Fibroblast of skin of right biceps (primary cell): ENCODE measurements around the gene TIMM17B.

ENCODE experiments used
- DNase-seq: peaks from one replicate; pipeline ENCODE4 v3.0.0-alpha.2; 2013

TIMM17B gene

DNA sequence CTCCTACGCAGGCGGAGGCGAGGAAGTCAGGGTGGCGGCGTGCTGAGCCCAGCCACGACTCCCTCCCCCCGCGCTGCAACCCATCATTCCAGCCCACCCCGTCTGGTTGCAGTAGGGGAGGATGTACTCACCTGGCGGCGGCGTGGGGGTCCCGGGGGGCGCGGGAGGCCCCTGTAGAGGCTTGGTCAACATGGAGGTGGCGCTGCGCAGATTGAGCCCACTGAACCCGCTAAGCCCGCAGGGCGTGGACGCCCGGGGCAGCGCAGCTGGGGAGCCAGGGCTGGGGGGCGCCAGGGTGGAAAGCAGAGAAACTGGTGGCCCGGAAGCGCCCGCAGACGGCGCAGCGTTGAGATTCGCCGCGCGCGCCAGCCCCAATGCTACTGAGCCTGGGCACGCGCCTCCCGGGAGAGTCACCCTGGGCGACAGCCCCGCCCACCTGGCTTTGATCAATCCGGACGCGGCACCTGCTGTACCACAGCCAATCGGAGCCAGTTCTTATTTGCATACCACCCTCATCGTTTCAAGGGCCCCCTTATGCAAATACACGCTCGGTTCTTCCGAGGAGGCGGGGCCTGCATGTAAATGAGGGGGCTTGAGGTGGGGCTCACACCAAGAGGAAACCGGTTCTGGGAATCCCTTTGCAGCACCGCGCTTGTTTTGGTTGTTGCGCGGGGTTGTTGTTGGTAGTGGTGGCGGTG, 21.2 kb upstream of the TIMM17B start, which contains the start of gene PIM2:
Gene PIM2, minus strand, starts transcription at position 382 of the 698 bp plus-strand sequence. Its CDS starts 190 bp downstream, at position 192.
- DNase-seq = peak; percentile 76

DNA sequence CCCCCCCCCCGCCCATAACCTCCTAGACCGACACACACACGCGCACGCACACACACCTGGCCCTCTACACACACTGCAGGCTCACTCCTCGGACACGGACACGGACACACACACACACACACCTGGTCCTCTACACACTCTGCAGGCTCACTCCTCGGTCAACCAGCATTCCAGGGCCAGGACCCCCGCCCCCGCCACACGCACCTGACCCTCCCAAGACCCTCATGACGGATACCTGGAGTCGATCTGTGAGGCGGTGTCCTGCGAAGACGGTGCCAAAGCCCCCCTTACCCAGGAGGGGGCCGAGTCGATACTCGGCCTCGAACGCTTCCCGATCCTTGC, 20.7 kb upstream of the TIMM17B start:
- no peak for DNase-seq

DNA sequence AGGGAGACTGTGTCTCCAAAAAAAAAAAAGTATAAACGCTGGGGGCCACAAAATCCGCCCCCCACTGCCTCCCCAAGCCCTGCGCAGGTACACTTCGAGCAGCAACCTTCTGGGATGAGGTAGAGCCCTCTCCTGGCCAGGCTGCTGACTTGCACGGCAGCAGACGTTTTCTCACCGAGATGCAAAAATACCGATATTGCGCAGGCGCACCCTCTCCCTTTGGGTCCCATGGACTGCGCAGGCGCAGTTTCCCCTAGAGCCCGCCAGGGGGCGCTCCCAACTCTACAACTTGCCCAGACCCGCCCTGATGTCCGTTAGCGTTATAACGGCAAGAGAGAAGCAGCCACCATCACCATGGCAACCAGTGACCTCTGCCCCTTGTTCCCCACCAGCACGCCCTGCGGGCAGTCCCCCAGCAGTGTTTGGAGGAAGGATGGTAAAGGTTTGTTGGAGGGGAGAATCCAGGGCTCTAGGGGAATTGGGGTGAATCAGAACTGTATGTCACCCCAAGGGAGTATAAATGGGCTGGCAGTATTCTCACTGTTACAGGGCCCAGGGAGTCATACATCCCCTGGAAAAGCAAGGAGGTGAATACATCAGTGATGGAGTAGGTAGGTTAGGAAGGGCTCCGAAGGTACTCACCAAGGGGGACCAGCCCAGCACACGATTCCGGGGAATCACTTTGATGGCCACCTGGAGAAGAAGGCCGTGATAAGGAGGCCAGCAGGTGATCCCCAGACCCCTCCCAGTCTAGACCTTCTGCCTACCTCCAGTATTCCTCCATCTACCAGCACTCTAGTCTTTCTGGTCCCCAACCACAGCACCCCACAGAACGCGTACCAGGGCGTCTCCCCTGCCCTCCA, 19.8 kb upstream of the TIMM17B start:
- DNase-seq = peak; percentile 86

DNA sequence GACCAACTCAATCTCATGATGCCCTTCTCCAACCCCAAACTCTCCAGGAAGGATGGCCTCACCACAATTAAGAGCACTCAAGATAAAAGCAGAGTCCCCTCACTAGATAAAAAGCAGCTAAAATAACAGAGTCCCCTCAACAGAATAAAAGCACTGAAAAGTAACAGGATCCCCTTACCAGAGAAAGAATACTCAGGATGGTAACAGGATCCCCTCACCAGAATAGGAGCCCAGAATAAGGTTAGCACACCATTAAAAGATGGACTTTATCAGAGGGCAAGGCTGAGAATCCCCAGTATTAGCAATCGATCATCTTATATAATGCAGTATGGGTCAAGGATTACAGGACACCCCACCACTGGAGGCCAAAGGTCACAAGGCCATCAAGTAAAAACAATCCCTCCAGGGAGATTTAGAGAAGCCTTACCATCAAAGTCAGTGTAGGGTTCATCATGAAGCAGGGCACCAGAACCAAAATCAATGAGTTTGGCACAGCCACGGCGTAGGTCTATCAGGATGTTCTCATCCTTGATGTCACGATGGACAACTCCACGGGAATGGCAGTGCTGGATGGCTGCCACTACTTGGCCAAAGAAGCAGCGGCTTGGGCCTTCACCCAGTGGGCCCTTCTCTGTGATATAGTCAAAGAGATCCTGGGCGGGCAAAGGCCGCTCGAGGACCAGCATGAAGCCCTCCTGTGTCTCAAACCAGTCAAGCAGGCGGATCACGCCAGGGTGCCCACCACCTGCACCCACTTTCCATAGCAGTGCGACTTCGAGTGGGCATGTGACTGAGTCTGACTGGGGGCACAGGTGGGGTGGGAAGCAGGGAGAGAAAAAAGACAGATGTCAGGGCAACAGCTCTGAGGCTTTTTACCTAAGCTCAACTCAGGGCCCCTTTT, 17.3 kb upstream of the TIMM17B start:
- no peak for DNase-seq

DNA sequence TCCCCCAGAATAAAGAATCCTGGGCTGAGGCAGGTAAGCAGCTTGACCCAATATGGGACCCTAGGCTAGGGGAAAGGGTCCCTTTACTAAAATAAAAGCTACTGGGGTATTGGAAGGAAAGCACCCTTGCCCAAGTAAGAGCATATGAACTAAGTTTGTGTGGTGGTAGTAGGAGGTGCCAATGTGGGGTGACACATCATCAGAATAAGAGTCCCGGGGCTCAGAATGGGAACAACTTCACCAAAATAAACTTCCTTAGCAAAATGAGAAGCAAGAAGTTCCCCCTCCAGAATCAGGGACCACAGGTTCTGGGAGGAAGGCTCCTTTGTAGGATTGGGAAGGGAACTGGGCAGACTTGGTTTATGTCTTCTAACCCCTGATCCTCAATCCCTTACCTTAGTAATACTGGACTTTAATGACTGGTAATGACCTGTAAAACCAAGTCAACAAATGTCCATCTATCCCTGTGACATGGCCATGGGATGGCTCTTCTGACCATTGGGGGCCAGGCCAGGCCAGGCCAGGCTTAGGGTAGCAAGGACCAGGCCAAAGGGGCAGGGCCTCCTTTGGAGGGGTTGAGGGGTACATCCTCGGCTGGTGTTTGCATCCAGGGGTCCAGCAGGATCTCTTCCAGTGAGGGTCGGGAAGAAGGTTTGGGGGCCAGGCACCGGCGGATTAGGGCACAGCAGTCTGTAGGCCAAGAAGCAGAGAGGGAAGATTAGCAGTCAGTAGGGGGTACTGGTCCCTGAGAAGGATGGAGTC, 16.2 kb upstream of the TIMM17B start:
- no peak for DNase-seq

DNA sequence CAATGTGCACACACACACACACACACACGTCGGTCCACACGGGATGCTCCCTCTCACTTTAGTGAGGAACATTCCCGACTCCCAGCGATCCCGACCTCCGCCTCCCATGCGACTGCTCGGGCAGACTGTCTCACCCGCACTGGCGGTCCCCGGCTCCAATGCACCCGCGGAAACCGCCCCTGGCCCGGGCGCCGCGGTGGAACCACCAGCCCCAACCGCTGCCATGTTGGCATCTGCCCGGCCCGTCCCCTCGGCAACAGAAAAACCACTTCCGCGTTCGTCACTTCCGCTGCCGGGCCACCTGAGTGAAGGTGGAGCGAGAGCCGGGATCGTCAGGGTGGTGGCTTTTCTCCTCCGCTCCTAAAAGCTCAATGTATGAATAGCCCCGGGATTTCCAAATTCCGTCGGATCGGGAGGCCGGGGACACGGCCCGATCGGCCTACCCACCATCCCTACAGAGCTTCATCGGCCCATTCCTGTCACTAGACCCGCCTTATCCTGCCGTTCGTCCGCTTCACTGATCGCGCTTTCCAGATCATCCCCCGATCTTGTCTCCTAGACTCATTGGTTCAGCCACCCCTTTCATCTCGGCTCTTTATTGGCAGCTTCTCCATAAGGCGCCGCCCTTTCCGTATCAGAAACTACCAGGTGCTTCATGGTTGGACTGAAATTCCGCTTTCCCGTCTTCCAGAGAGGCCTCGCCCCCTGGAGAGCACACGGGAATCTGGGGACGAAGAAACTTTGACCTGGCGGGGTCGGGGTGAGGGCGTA, 14.0 kb upstream of the TIMM17B start, which contains the start of gene SLC35A2:
Gene SLC35A2, minus strand, starts transcription at position 235 of the 771 bp plus-strand sequence. Its CDS starts 10 bp downstream, at position 225.
- DNase-seq = peak; percentile 67

DNA sequence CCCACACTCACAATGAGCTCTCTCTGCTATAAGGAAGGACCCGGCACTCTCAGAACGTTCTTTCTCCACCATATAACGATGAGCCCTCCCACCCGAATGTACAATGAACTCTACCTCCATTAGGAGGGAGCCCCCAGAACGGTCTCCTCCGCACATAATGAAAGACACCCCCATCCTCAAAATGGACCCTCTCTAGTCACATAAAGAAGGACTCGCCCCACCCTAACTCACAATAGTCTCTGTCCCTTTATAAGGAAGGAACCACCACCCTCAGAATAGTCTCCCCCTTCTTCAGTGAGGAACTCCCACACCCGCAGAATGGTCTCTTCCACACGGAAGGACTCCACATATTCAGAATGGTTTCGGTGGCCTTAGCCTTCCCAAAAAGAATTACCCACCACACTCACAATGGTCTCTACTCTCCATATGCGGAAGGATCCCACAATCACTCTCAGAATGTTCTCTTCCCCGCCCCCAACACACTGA, 13.4 kb upstream of the TIMM17B start:
- DNase-seq = peak; percentile 37

DNA sequence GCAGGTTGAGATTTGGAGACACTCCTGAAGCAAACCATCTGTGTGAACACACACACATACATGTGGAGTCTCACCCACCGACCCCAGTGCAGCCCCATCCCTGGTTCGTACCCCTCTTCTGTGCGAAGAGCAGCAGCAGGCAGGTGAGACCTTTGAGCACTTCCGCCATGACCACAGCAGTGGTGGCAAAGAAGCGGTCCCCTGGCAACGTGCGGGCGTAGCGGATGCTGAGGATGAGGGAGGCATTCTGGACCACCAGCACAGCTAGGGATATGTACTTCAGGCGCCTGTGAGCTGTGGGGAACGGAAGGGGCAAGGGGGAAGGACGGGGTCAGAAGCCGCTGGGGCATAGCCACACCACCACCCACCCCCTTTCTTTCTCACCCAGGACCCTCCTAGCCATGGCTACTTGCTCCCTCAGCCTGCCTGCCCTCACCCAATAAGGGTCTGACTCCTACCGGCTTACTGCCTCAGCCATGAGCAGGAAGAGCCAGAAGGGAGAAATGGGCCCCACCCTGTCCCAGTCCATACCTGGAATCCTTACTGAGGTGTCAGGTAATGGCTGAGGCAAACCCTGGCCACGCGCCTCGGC, 12.2 kb upstream of the TIMM17B start:
- DNase-seq = no peak

DNA sequence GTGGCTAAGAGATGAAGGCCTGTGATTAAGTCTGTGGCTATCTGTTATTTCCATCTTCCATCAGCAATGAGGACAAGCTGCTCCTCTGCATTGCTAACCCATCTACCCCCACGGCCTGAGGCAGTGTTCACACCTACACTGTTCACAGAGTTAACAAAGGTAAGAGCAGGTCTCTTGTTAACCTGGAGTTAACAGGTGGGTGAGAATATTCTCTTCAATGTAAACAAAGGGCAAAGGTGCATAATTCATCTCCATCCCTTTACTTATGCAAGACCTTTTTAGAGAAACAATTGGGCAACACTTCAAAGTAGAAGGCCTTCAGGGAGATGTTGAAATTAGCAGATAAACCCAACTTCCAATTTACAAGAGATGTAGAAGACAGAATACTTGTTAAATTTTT, 11.0 kb upstream of the TIMM17B start:
- no peak for DNase-seq

DNA sequence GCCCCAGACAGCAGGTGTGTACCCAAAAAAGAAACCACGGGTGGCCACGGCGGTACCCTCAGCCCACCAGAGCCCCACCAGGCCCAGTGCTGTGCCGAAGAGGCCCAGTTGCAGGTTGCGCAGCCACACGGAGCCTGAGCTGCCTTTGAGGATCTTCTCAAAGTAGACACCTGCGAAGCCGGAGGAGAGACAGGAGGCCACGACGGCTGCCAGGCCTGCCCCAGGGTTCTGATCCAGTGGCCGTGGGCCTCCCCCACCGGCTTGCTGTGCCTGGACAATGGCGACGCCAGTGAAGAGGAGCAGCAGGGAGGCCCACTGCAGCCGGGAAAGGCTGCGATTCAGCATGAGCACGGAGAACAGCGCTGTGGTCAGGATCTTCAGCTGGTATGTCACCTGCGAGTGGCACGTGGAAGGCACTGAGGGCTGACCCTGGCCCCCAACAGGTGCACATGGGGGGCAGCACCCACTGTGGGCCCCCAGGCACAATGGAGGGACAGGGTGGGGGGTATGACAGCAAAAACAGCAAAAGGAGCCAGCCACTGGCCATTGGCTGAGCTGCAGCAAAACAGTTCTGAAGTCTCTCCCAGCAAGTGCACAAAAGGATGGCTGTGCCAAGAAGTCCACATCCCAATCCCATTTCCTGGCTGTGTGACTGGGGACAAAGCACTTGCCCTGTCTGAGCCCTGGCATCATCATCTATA, 7.7 kb upstream of the TIMM17B start:
- DNase-seq = no peak

DNA sequence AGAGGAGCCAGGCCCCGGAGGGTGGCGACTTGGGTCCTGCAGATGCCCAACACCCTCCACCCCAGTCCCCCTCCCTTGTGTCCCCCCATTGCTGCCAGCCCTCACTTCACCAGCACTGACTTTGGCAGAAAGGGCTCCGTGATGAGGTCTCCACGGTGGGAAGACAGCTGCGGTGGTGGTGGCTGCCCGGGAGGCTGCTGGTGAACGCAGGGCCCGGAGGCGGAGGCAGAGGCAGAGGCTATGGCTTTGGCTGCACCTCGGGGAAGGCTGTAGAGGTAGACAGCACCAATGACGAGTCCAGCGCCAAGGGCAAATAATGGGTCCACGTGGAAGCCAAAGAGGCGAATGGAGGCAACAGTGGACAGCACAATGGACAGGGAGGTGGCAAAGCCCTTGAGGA, 7.1 kb upstream of the TIMM17B start:
- no peak for DNase-seq

DNA sequence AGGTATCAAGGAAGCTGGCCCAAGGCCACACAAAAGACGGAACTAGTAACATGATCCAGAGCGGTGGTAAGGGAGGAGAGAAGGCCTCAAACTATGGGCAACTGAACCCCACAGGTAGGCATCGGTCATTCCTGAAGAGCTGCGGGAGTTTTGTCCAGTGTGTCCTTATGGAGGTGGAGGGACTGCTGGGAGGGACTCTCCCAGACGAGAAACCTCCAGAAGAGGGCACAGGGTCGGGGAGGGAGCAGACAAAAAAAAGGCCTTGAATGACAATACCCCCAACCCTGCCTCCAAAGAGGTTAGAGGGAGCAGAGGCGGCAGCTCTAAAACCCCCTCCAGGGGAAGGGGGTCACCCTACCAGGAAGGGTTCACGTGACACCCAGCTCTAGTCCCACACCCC, 6.6 kb upstream of the TIMM17B start:
- no peak for DNase-seq

DNA sequence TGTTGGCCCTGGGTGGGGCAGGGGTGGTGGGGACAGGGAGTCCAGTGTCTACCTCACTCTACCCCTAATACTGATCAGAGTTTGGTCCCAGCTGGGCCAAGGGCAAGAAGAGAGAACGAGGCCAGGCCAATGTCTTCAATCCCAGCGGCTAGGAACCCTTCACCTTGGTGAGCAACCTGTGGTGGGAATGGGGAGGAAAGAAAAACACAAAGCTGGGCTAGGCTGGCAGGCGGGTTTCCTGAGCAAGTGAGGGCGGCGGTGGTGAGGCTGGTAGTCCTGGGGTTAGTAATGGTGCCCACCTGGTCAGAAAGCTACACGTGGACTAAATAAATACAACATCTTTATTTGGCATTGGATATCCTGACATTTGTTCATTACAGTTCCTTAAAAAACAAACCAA, 5.7 kb upstream of the TIMM17B start:
- no peak for DNase-seq

DNA sequence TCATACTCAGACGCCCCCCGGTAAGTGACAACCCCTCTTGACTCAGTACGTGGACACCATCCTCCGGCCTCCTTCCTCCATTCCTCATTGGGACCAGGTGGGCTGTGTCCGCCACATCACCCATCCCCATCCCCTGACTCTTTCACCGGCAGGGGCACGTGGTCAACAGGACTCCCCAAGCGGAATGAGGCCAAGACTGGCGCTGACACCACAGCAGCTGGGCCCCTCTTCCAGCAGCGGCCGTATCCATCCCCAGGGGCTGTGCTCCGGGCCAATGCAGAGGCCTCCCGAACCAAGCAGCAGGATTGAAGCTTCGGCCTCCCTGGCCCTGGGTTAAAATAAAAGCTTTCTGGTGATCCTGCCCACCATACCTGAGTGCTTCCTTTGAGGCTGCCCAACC, 5.2 kb upstream of the TIMM17B start:
- no peak for DNase-seq

DNA sequence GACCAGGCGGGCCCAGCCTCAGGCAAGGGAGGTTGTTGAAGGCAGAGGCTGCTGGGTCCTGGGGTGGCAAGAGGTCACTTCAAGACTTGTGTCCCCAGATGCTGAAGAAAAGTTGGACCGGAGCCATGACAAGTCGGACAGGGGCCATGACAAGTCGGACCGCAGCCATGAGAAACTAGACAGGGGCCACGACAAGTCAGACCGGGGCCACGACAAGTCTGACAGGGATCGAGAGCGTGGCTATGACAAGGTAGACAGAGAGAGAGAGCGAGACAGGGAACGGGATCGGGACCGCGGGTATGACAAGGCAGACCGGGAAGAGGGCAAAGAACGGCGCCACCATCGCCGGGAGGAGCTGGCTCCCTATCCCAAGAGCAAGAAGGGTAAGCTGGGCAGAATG, 4.6 kb upstream of the TIMM17B start:
- DNase-seq = no peak

DNA sequence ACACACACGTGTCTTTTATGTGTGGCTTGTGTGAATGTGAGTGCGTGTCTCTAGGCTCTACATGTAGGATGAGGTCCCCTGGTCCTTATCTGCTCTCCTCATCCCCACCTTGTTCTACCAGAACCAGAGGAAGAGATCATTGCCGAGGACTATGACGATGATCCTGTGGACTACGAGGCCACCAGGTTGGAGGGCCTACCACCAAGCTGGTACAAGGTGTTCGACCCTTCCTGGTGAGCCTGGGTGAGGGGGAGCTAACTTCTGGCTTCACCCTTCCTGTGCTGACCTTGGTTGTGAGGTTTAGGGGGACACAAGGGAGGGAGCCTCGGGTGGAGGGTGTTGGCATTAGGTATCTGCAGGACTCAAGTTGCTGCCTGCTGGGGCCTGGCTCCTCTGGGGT, 3.5 kb upstream of the TIMM17B start:
- DNase-seq = no peak

DNA sequence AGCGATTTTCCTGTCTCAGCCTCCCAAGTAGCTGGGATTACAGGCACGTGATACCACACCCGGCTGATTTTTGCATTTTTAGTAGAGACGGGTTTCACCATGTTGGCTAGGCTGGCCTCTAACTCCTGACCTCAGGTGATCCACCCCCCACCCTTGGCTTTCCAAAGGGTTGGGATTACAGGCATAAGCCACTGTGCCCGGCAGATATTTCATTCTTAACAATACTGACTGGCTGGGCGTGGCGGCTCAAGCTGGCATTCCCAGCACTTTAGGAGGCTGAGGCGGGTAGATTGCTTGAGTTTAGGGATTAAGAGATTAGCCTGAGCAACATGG, 1.5 kb upstream of the TIMM17B start:
- DNase-seq = no peak

DNA sequence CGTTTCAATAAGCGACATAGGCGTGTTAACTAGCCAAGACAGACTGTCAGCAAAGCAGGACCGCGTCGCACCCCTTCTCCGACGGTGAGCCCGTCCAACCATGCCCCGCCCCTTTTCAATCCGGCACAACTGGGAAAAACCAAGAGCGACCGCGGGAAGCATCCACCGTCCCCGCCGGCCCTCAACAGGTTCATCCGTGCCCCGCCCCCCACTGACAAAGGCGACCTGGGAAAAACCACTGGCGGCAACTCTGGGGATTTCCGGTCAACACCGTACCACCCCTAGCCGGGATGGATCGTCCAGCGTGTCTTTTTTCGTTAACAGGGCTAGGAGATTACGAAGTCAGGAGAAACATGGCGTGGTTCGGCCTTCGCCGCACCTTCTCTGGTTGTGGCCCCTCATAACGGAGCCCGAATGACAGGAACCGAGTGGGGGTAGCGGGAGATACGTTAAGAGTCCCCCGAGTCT, 377 bp downstream of the TIMM17B start:
- DNase-seq = peak; percentile 73

DNA sequence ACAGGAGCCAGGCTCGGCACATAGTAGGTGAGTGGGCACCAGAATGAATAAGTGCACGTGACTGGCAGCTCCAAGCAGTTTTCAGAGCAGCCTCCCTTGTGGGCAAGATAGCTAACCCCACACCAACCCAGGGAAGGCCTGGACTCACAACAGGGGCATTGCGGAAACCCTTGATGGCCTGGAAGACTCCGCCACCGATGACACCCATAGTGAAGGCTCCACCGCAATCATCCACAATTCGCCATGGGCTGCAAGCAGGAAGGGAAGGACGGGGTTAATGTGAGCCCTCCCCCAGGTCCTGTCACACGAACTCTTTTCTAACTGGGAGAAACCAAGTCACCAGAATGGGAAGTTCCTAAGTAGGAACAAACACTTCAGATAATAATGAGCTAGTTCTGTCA, 957 bp downstream of the TIMM17B start:
- DNase-seq = peak; percentile 19

DNA sequence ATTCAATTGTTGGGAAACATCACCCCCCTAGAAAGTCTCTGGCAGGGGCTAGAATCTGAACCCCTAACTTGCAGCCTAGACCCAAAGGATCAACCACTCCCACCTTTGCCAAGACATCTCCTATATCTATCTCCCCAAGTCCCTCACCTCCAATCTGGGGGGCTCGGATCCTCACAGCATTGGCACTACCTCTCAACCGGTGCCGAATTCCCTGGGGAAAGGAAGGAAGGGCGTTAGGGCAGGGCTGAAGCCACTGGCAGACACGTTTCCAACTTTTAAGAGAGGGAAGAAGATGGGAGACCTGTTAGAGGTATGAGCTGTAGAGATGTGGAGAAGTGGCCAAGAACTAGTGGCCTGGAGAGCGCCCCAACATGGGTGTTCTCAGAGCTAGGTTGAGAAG, 2.7 kb downstream of the TIMM17B start:
- DNase-seq = no peak
